ENCODE data around the gene AP3S1. TPM values are rescaled to one million over a fixed set of nuclear protein-coding genes. Genes with fewer than 3 reads are reported as not detected.

The AP3S1 gene
- total RNA-seq, 1 donor from 2014 or later: 157 TPM

GRCh38 chr5:115854139-115854538, 12.4 kb downstream of the AP3S1 start:
- Mint-ChIP-seq H3K27ac (no peak overlapping the region), H3K4me1 (peaks cover 40% of the 10 kb centered on the region), H3K27me3 (ENCODE audit: insufficient read depth, low read depth) (no peaks in the 10 kb centered on the region), H3K9me3 (peaks cover 13% of the 10 kb centered on the region), H3K4me3 (no peak overlapping the region), H3K36me3 (peaks cover 13% of the 10 kb centered on the region)
- Histone ChIP-seq H3K27me3 (no peaks in the 10 kb centered on the region), H3F3A (ENCODE audit: low read depth) (no peaks in the 10 kb centered on the region), H2AFZ (replicated peaks) (no peak overlapping the region), H3K4me2 (no peak overlapping the region), H3K4me1 (peaks cover 17% of the 10 kb centered on the region), H3K9ac (no peak overlapping the region), H3K4me3 (no peak overlapping the region), H3K36me3 (no peaks in the 10 kb centered on the region), H3K79me2 (ENCODE audit: low read depth) (peaks cover 83% of the 10 kb centered on the region), H3K9me3 (ENCODE audit: low read depth) (no peaks in the 10 kb centered on the region), H4K20me1 (ENCODE audit: low read depth) (no peaks in the 10 kb centered on the region), H3K27ac (no peak overlapping the region)
- no peak for TF ChIP-seq EZH2phosphoT487 (IDR thresholded peaks at IDR 0.05)
- TF ChIP-seq EZH2 (IDR thresholded peaks at IDR 0.05): no peak
- TF ChIP-seq CTCF (IDR thresholded peaks at IDR 0.05): no peak
- DNase-seq (ENCODE audit: low spot score): no peak

GRCh38 chr5:115855959-115856358, 14.2 kb downstream of the AP3S1 start:
- peaks cover 73% of the 10 kb centered on the region for H3K79me2 ChIP-seq (ENCODE audit: low read depth)
- no peak overlapping the region for H3K27ac ChIP-seq
- no peaks in the 10 kb centered on the region for H3F3A ChIP-seq (ENCODE audit: low read depth)
- no peak for DNase-seq (ENCODE audit: low spot score)
- no peak overlapping the region for H3K4me3 ChIP-seq
- no peak overlapping the region for H3K4me2 ChIP-seq
- H3K36me3 ChIP-seq: no peaks in the 10 kb centered on the region
- H3K27ac Mint-ChIP-seq: no peak overlapping the region
- no peak overlapping the region for H3K4me3 Mint-ChIP-seq
- no peak for TF ChIP-seq CTCF (IDR thresholded peaks at IDR 0.05)
- no peak for TF ChIP-seq EZH2phosphoT487 (IDR thresholded peaks at IDR 0.05)
- no peak for TF ChIP-seq EZH2 (IDR thresholded peaks at IDR 0.05)
- peaks cover 17% of the 10 kb centered on the region for H3K4me1 ChIP-seq
- no peak overlapping the region for H3K9ac ChIP-seq
- peaks cover 14% of the 10 kb centered on the region for H3K36me3 Mint-ChIP-seq
- no peaks in the 10 kb centered on the region for H4K20me1 ChIP-seq (ENCODE audit: low read depth)
- peaks cover 26% of the 10 kb centered on the region for H3K4me1 Mint-ChIP-seq
- H3K9me3 Mint-ChIP-seq: peaks cover 15% of the 10 kb centered on the region
- no peaks in the 10 kb centered on the region for H3K9me3 ChIP-seq (ENCODE audit: low read depth)
- H2AFZ ChIP-seq (replicated peaks): no peak overlapping the region
- H3K27me3 Mint-ChIP-seq (ENCODE audit: insufficient read depth, low read depth): no peaks in the 10 kb centered on the region
- H3K27me3 ChIP-seq: no peaks in the 10 kb centered on the region

DNA sequence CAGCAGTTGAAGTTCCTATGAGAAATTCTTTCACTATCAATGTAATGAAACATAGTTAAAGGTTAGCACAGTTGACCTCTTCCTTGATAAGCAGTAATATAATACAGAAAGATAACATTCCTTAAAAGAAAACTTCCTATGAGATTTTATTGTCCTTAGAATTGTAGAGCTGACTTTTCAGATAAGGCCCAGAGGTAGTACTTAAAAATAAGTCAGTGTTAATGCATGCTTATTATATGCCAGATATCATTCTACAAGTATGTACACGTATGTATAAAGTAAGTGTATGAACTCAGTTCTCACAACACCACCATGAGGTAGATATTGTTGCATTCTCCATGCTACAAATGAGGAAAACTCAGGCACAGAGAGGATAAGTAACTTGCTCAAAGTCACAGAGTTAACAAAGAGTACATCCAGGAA, 15.3 kb downstream of the AP3S1 start:
- Histone ChIP-seq H2AFZ (replicated peaks) (no peak overlapping the region), H3K4me1 (peaks cover 17% of the 10 kb centered on the region), H3K79me2 (ENCODE audit: low read depth) (peaks cover 73% of the 10 kb centered on the region), H3K9ac (no peak overlapping the region), H3F3A (ENCODE audit: low read depth) (no peaks in the 10 kb centered on the region), H3K4me2 (no peak overlapping the region), H3K27me3 (no peaks in the 10 kb centered on the region), H3K27ac (no peak overlapping the region), H3K36me3 (no peaks in the 10 kb centered on the region), H3K4me3 (no peak overlapping the region), H3K9me3 (ENCODE audit: low read depth) (no peaks in the 10 kb centered on the region), H4K20me1 (ENCODE audit: low read depth) (no peaks in the 10 kb centered on the region)
- peaks cover 18% of the 10 kb centered on the region for H3K9me3 Mint-ChIP-seq
- H3K27me3 Mint-ChIP-seq (ENCODE audit: insufficient read depth, low read depth): no peaks in the 10 kb centered on the region
- H3K27ac Mint-ChIP-seq: peak overlapping the region; percentile 52
- no peak for DNase-seq (ENCODE audit: low spot score)
- peaks cover 19% of the 10 kb centered on the region for H3K4me1 Mint-ChIP-seq
- TF ChIP-seq EZH2phosphoT487 (IDR thresholded peaks at IDR 0.05) (no peak), CTCF (IDR thresholded peaks at IDR 0.05) (no peak), EZH2 (IDR thresholded peaks at IDR 0.05) (no peak)
- H3K4me3 Mint-ChIP-seq: no peak overlapping the region
- H3K36me3 Mint-ChIP-seq: peaks cover 17% of the 10 kb centered on the region
